Fibroblast of gingiva (primary cell): Measurements from ENCODE around the gene DOCK8.
A peak's percentile ranks its signal among the peaks of the same experiment; 100 is the strongest.

Source experiments
- DNase-seq: peaks from one replicate; pipeline ENCODE4 v3.0.0-alpha.2; 2011; ENCODE audit warnings: low read depth

Gene DOCK8

DNA sequence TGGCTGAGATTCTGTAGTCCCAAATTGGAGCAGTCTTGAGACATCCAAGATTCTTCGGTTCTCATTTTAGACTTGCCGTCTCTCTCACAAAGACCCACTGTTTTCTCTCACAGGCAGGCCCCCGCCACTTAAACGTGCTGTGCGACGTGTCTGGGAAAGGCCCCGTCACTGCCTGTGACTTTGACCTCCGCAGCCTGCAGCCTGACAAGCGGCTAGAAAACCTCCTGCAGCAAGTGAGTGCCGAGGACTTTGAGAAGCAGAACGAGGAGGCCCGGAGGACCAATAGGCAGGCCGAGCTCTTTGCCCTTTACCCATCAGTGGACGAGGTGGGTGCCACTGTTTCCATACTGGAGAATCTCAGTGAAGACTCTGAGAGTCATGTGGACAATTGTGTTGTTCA, 97.2 kb downstream of the DOCK8 start:
- DNase-seq, result no peak

DNA sequence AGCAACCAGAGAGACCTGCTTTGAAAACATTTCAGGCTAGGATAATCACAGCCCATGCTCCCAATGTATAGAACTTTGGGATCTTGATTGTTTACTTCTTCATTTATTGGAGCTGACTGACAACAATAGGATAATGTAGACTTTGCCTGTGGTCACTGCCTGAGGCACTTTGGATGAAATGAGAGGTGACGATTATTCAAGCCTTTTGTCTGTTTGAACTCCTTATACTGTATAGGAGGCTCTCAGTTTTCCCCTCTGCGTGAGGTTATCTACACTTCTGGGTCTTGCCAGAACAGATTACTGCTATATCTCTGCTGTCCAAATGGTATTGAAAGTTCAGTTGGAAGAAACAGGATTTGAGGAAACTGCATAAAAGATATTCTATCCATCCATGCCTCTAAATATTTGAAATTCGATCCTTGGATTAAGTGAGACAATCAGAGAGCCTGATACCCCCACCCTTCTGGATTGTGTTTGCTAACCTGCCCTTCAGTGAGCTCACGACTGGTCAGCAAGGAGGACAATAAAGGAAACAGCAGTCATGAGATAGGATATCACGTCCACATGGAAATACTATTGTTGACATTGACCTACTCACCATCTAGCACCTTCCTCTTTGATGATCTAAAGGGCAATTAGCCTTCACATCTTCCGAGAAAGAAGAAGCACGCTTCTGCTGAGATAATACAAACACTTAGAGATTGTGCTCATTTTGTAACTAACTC, 98.1 kb downstream of the DOCK8 start:
- no peak for DNase-seq

DNA sequence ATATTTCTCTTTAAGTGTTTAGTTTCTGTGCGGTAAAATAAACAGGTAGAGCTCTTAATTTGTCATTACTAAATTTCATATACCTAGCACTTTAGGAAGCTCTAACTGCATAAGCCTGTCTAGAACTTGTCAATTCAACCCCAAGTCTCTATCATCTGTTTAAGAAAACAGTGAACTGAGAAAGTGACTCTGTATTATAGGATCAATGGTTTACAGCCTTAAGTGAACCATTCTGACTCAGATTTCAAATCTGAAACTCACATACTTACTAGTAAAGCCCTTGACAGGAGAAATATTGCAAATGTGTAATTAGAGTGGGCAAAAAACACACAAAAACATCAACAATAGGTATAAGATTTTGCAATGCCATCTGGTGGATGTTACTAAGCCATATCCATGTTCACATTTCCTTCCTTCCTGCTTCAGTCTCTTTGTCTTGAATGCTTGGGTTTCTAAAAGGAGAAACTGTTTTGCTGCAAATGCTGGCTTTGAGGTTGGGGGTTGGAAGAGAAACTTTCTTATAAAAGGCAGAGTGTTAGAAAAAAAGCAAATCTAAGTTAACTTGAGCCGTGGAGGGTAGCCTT, 101.8 kb downstream of the DOCK8 start:
- no peak for DNase-seq

DNA sequence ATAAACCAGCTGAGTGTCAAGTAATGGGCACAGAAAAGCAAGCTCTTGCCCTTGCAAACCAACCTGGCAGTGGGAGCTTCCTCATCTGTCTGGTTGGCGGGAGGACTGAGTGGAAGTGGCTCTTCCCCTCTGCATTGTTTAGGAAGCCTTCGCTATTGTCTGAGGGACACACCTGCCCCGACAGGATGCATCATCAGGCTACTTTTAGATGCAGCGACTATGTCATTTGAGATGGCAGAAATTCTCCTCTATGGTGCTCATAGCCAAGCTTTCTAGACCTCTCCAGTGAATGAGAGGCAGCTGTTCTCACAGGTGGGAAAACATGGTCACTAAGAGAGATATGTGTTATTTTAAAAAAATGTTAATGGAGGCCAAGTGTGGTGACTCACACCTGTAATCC, 104.0 kb downstream of the DOCK8 start:
- no peak for DNase-seq

DNA sequence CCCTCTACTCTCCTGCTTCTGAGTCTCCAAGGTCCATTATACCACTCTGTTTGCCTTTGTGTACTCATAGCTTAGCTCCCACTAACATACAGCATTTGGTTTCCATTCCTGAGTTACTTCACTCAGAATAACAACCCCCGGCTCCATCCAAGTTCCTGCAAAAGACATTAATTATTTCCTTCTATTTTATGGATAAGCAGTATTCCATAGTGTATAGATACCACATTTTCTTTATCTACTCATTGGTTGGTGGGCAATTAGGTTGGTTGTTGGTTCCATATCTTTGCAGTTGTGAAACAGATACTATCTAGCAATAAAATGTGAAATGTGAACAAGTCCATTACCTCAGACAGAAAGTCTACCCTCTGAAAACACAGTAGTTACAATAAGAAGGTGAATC, 110.3 kb downstream of the DOCK8 start:
- DNase-seq, result no peak

DNA sequence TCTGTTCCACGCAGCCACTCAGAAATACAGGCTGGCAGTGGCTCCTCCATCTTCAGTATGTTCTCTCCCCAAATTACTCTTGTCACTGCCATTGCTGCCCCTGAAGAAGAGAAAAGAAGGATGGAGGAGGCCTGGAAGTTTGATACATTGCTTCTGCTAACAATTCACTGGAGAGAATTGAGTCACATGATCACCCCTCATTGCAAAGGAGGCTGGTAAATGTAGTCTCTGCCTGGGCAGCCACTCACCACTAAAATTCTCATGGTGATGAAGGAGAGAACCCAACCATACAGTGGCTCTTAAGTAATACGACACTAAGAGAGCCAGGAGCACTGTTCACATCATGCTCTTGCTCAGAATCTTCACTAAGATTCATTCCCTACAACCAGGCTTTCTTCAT, 112.0 kb downstream of the DOCK8 start:
- DNase-seq, result no peak

DNA sequence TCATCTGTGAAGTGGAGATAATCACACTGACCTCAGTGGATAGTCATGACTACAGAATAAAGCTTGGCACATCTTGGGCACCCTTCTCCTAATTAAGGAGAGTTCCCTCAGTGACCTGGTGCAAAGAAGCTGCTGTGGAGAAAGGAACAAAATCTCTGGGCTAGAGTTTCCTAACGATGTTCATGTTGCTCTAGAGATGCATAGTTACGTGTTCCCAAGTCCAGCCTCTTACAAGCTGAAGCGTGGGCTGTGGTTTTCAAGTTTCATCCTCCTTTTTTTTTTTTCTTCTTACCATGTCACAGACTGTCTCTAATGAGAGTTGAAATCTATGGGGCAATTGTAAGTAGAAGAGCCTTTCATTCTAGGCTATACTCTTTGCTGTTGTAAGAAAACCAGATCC, 113.8 kb downstream of the DOCK8 start:
- DNase-seq, result no peak

DNA sequence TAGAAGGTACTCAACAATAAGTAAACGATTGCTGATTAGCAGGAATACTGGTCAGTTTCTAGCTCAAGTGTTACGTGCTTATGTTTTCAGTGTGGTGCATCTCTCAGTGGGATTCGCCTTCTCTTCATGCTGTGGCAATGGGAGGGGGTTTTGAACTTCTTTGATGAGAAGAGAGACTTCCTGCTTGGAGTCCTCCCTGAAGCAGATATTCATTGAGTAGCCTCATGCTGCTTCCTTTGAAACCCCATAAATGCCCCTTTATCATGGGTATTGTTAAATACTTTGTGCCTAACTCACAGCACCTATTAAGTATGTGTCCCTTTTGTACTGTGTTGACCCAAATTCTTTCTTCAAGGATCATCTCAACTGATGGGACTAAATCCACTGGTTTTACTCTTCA, 116.5 kb downstream of the DOCK8 start:
- no peak for DNase-seq

DNA sequence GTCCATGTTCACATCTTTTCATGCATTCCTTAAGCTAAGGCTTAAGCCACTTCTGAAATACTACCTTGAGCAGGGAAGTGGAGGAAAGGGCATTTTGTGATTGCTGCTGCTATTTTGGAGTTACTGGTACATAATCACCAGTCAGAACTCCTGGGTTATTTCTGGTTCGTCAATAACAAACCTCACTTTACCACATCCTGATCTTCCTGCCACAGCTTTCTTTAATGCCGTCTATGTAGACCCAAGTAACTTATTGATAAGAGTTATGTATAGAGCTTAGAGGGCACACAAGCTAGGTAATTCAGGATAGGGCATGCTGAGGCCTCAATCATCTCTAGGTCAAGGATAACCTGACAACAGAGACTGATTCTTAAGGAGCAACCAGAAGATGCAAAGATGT, 120.7 kb downstream of the DOCK8 start:
- no peak for DNase-seq

DNA sequence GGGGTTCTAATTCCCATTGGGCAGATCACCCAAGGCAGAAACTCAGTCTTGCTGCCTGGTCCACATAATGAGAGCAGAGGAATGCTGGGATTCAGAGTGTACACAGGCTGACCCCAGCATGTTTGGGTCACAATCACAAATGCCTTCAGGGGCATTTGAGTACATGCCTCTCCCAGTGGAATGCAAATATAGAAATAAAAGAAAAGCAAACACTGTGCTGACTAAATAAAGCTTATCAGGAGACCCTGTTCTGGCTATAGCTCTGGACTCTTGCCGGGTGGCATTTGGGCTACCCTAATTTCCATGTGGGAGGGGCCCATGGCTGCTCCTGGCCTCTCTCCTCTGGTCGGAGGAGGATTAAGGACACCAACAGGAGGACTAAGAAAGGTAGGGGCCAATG, 121.4 kb downstream of the DOCK8 start:
- no peak for DNase-seq

DNA sequence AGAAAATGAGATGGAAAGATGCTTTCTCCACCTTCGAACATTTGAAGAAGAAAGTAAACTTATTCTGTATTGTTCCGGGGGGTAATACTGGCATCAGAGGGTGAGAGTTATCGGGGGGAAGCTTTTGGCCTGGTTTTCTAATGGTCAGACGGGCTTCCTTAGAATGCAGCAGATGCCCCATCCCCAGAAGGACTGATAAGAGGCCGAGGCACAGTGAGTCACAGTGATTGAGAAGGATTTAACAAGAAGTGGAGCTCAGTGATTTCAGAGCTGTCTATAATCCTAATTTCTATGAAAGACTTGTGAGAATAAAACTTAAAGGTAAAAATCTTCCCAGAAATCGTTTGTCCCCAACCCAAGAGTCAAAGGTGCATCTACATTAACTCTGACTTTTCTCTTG, 123.9 kb downstream of the DOCK8 start:
- DNase-seq, result no peak

DNA sequence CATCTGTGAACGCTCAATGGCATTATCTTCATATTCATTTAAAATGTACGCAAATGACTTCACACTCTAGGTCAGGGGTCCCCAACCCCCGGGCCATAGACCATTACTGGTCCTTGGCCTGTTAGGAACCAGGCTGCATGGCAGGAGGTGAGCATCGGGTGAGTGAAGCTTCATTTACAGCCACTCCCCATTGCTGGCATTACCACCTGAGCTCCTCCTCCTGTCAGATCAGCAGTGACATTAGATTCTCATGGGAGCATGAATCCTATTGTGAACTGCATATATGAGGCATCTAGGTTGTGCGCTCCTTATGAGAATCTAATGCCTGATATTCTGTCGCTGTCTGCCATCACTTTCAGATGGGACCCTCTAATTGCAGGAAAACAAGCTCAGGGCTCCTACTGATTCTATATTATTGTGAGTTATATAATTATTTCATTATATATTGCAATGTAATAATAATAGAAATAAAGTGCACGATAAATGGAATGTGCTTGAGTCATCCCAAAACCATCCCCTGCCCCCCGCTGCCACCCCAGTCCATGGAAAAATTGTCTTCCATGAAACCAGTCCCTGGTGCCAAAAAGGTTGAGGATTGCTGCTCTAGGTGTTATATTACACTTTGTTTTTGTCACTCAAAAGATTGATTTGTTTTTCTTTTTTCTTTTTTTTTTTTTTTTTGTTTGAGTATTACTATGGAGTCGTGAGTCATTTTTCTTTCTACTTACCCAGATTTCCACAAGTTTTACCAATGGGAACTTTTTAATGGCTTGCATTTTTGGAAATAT, 127.2 kb downstream of the DOCK8 start:
- no peak for DNase-seq

DNA sequence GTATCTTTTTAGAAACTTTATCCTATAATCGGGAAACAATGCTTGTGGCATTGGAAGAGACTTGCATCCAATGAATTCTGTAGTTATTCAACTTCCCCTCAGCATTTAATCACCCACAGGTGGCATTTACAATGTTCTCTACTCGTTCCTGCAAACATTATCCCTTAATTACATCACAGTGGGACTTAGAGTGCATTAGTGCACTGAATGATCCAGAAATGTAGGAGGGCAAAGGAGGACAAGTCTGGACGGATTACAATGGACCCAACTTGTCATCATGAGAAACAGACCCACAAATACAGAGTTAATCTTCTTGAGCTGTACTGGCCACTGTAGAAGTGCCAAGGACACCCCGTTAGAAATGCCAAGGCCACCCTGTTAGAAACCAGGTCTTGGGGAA, 129.1 kb downstream of the DOCK8 start:
- no peak for DNase-seq

DNA sequence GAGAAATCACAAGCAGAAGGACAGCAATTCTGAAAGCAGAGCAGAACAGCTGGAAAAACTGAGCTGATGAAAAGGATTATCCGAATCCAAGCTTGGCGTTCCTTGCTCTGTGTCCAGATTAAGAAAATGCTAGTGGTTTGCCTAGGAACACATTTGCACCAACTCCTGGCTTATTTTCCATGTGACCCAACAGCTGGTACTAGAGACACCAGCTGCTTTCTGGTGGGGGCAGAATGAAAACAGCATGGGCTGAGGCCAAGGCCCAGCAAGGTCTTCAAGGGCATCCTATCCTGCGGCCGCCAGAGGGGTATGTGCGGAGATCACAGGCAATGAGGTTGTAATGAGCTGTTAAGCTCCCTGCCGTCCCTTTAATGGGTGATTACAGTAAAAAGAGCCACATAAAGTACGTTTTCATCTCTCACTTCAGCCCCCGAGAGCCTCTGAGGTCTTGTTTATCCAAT, 131.5 kb downstream of the DOCK8 start:
- no peak for DNase-seq

DNA sequence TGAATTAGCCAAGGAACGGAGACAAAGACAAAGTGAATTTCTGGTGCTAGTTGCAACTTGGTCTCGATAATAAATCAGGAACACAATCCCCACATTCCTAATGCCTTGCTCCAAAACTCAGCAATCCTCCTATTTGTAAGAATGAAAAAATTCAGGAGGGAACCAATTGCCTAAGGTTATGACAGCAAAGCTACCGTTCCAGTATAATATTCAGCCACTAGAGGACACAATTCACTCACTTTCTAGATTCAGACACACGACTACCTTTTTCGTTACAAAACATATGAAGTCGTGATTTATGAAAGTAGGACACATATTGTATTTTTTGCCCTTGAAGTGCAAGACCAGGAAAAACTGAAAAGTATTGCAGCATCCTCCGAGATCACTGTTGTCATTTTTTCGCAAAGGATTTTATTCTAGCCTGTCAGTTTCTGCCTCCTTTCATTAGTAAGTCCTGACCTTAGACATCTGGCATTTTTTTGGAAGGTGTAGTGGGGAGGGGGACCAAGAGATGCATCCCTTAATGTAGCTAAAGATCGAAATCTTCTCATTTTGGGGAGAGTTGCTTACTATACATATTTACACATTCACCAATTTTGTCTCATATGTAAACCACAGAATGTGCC, 133.1 kb downstream of the DOCK8 start:
- DNase-seq, result peak; percentile 28

DNA sequence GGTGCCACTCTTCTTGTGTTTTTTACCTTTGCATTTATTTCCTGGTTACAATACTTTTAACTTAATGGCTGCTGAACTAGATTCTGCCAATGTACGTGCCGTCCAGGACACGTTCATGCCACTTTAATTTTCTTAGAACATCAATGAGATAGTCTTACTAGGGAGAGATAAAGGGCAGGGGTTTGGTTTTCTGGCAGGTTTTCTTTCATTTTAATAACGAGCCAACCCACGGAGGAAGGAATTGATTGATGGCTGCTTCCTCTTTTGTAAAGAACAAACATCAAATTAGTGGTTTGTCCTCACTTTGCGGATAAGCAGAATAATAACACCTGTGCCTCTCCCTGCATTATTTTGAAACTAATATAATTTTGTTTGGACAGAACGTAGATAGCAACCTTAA, 135.7 kb downstream of the DOCK8 start:
- DNase-seq, result no peak

DNA sequence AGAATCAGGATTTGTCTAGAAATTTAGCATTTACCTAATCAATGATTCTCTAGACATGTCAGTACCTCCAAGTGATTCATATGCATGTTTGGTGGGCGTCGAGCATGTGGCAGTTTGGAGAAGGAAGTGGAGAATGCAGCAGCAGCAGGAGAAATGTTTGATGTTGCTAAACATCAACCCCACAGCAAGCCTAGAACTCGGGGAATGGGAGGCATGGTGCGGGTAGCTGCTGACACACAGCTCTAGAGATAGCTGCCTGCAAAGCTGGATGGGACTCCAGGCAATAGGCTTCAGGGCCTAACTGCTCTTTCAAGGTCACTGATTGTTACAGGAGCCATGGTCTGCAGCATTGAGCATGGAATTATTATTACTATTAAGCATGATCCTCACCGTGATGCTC, 137.3 kb downstream of the DOCK8 start:
- DNase-seq, result no peak

DNA sequence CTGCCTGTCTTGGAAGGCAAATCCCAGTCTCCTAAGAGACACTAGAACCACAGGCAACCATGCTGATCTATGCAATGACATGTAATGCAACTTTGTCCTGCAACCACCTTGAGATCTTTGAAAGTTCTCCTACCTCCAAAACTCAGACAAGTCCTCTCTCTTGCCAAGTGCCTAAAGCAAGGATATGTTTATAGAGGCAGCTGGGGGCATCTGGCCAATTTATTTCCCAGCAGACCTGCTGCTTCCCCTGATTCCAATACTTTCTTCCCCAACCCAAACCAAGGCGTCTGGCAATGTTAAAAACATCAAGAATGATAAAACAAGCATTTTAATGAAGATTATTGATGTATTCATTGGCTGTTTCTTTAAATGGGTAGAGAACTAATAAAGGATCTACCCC, 138.4 kb downstream of the DOCK8 start:
- DNase-seq, result no peak

DNA sequence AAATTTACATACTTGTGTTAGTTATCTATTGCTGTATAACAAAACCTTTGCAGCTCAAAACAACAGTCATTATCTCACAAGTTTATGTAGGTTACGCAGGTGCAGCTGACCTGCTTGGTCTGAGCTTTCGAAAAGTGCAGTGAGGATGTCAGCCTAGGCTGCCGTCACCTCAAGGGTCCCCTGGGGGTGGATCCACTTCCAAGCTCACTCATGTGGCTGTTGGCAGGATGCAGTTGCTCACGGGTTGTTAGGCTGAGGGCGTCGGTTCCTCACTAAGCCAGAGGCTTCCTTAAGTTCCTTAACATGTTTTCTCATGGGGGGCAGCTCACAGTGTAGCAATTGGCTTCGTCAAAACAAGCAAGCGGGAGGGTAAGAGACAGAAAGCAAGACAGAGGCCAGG, 139.8 kb downstream of the DOCK8 start:
- DNase-seq, result no peak

DNA sequence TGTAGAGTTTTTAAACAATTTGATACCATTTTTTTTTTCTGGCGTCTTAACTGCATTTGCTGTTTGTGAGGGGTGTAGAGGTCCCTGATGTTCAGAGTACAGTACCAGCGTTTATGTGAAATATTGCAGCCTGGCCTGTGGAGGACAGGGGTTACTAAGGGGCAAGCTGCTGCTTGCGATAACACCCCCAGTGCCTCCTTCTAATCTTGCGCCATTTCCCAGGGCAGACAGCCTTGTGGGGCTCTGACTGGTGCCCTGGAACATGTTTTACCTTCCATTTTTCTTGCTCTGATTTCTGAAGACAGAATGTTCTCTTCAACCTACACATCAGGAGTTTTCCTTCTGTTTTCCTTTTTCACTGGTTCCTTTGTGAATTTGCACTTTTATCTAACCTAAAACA, 142.9 kb downstream of the DOCK8 start:
- no peak for DNase-seq

DNA sequence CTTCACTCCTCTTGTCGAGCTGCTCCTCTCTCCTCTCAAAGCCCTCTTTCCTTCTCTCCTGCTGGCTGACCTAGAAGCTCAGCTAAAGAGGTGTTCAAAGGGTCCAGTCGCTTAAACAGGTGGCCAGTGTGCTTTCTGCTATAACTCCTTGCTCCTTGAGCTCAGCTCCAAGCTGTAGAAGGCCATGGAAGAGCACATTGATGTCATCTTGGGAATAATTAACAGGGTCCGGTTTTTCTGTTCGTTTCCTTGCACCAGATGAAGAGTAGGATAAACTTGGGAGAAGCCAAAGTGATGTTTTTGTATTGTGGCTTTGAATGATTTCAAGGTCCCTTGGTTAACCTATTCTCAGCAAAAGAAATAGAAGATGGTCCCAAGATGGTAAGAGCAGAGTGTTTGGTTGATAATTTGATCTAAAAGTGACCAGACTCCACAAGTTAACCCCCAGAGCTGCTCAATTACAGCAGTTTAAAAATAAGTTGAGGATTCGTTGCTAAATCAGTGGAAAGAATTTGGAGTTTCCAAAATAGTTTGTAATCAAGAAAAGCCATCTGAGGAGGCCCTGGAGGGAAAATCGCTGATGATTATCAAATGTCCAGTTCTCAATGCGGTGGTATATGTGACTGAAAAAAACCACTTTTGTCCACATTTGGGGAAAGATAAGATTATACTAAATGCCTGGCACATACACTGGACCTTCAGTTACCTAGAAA, 148.1 kb downstream of the DOCK8 start:
- DNase-seq, result no peak

DNA sequence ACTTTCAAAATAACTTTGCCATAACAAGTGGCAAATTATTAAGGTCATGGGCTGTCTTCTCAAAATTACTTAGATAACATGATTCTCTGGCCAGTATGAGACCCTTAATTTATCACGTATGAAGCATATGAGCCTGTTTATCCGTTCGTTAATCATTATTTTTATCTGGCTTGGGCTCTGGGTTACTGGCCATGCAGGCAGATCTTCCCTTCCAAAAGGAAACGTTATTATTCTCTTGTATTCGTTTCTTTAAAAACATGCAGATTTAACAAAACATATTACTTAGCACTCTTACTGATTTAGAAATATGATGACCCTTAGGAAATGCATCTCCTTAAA, 148.6 kb downstream of the DOCK8 start:
- DNase-seq, result no peak
